Stomach (tissue), 4 donors: ENCODE measurements around the gene PRKAB1.

Experiments used
- EP300 ChIP-seq: sonication (generic); formaldehyde crosslinking; IDR thresholded peaks from one replicate; pipeline ENCODE4 v1.6.1; 2017; ENCODE audit warnings: antibody characterized with exemption
- POLR2AphosphoS5 ChIP-seq, 3 donors: sonication (generic); formaldehyde crosslinking; IDR thresholded peaks; one replicate each; pipeline ENCODE4 v1.6.1; 2016; ENCODE audit warnings: antibody characterized with exemption in 3 of 3
- TF ChIP-seq, protein P1 (sequence below), 7 experiments: fragments of 450-650 bp in 4 of 7; fragments of 200-600 bp in 3 of 7; sonication (generic) in 3 of 7; IDR thresholded peaks; one replicate each; pipeline ENCODE4 v1.5.1; 2016 to 2019; ENCODE audit warnings: antibody characterized with exemption in 7 of 7, control low read depth in 2 of 7, mild to moderate bottlenecking in 1 of 7

DNA sequence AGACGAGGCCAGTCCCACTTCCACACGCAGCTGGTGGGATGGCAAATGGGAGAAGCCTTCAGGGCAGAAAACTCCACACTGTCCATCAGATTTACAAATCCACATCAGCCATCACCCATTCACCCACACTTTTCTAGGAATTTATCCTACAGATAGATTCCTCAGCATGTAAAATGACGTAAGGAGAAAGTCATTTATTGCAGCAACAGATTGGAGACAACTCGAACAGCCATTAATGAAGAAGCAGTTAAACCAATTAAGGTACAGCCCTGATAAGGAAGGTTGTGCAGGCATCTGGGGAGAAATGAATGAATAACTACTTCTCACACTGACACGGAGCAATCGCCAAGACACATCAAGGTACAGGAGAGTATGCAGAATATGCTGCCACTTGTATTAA is 26.2 kb downstream of the PRKAB1 start:
- TF ChIP-seq, protein P1, sequence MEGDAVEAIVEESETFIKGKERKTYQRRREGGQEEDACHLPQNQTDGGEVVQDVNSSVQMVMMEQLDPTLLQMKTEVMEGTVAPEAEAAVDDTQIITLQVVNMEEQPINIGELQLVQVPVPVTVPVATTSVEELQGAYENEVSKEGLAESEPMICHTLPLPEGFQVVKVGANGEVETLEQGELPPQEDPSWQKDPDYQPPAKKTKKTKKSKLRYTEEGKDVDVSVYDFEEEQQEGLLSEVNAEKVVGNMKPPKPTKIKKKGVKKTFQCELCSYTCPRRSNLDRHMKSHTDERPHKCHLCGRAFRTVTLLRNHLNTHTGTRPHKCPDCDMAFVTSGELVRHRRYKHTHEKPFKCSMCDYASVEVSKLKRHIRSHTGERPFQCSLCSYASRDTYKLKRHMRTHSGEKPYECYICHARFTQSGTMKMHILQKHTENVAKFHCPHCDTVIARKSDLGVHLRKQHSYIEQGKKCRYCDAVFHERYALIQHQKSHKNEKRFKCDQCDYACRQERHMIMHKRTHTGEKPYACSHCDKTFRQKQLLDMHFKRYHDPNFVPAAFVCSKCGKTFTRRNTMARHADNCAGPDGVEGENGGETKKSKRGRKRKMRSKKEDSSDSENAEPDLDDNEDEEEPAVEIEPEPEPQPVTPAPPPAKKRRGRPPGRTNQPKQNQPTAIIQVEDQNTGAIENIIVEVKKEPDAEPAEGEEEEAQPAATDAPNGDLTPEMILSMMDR (IDR thresholded peaks at IDR 0.05), result no peak
- TF ChIP-seq POLR2AphosphoS5 (IDR thresholded peaks at IDR 0.05) (no peak), EP300 (no peak)
